ENCODE results near the gene LIAS. TPM values are rescaled to one million over a fixed set of nuclear protein-coding genes. Genes with fewer than 3 reads are reported as not detected.
"Not testable (repeated sequence)": the region's sequence is repeated elsewhere in the genome, so short reads cannot be mapped to it uniquely, and the experiment has no call there.

The LIAS gene
- total RNA-seq, 2 experiments from 2014 or later, result 15.3 to 16.1 TPM

GRCh38 chr4:39455486-39455885, 3.4 kb upstream of the LIAS start:
- Mint-ChIP-seq H3K4me1 (ENCODE audit: low read depth) (peaks cover 52% of the 10 kb centered on the region), H3K36me3 (ENCODE audit: low read depth) (peaks cover 74% of the 10 kb centered on the region)
- POLR2A ChIA-PET, result interaction anchor here (0.6 kb wide), 1 partner anchor 106 kb away, joined by 5 read pairs; no protein-coding TSS in a partner anchor

GRCh38 chr4:39456946-39457763, 1.7 kb upstream of the LIAS start:
- Mint-ChIP-seq H3K9me3 (ENCODE audit: insufficient read depth) (no peaks in the 10 kb centered on the region), H3K27ac (peak overlapping the region; percentile 97), H3K4me1 (ENCODE audit: low read depth) (peaks cover 54% of the 10 kb centered on the region), H3K4me3 (peak overlapping the region; percentile 91), H3K36me3 (ENCODE audit: low read depth) (peaks cover 67% of the 10 kb centered on the region), H3K27me3 (ENCODE audit: low read depth) (no peaks in the 10 kb centered on the region)
- DNase-seq (no peak), ATAC-seq (no peak)
- ChIA-PET POLR2A (interaction anchor here (2.0 to 3.0 kb wide), 5 partner anchors 9 to 241 kb away, joined by 9 to 19 read pairs (median 16); partner anchors contain the start of genes RFC1 and UBE2K), CTCF (interaction anchor here (1.2 to 4.2 kb wide), 2 partner anchors 12 to 19 kb away, joined by 3 to 32 read pairs; no protein-coding TSS in a partner anchor)

More at GRCh38 chr4:39455486-39455885, 3.4 kb upstream of the LIAS start:
- Mint-ChIP-seq H3K4me3 (no peak overlapping the region), H3K27ac (no peak overlapping the region), H3K9me3 (ENCODE audit: insufficient read depth) (no peaks in the 10 kb centered on the region), H3K27me3 (ENCODE audit: low read depth) (no peaks in the 10 kb centered on the region)
- DNase-seq, result no peak
- no peak for ATAC-seq
- CTCF ChIA-PET, result interaction anchor here (1.0 to 2.2 kb wide), 2 partner anchors 9 to 14 kb away, joined by 6 to 7 read pairs; no protein-coding TSS in a partner anchor

GRCh38 chr4:39458161-39458504, 723 bp upstream of the LIAS start:
- not testable (repeated sequence) for H3K9me3 Mint-ChIP-seq (ENCODE audit: insufficient read depth); H3K27me3 Mint-ChIP-seq (ENCODE audit: low read depth); DNase-seq
- ChIA-PET CTCF (interaction anchor here (1.0 to 4.2 kb wide), 3 partner anchors 10 to 20 kb away, joined by 3 to 32 read pairs (median 5); no protein-coding TSS in a partner anchor), POLR2A (interaction anchor here (0.6 to 3.0 kb wide), 15 partner anchors 8 to 975 kb away, joined by 3 to 19 read pairs (median 3); partner anchors contain the start of genes KLB, RFC1, UBE2K and WDR19)
- Mint-ChIP-seq H3K4me1 (ENCODE audit: low read depth) (peaks cover 54% of the 10 kb centered on the region), H3K27ac (peak overlapping the region; percentile 97), H3K36me3 (ENCODE audit: low read depth) (peaks cover 59% of the 10 kb centered on the region), H3K4me3 (peak overlapping the region; percentile 91)
- peak; percentile 8 for ATAC-seq

- H3K27ac Mint-ChIP-seq, result peak overlapping the region; percentile 30
- no peaks in the 10 kb centered on the region for H3K27me3 Mint-ChIP-seq (ENCODE audit: low read depth)
- CTCF ChIA-PET, result interaction anchor here (0.7 kb wide), 1 partner anchor 8 kb away, joined by 3 read pairs; no protein-coding TSS in a partner anchor
- no peak for DNase-seq
- H3K4me3 Mint-ChIP-seq, result no peak overlapping the region
- H3K4me1 Mint-ChIP-seq (ENCODE audit: low read depth), result peaks cover 25% of the 10 kb centered on the region
- H3K9me3 Mint-ChIP-seq (ENCODE audit: insufficient read depth), result no peaks in the 10 kb centered on the region
- peaks cover 31% of the 10 kb centered on the region for H3K36me3 Mint-ChIP-seq (ENCODE audit: low read depth)
- ATAC-seq, result peak; percentile 54
- POLR2A ChIA-PET, result no interaction called here
Observed at GRCh38 chr4:39464886-39465501, 6.1 kb downstream of the LIAS start.

GRCh38 chr4:39466747-39467146, 7.9 kb downstream of the LIAS start:
- Mint-ChIP-seq H3K4me1 (ENCODE audit: low read depth) (peaks cover 14% of the 10 kb centered on the region), H3K27me3 (ENCODE audit: low read depth) (no peaks in the 10 kb centered on the region), H3K9me3 (ENCODE audit: insufficient read depth) (no peaks in the 10 kb centered on the region), H3K27ac (no peak overlapping the region), H3K36me3 (ENCODE audit: low read depth) (peaks cover 34% of the 10 kb centered on the region), H3K4me3 (no peak overlapping the region)
- ATAC-seq, result no peak
- CTCF ChIA-PET, result interaction anchor here (0.9 to 1.6 kb wide), 4 partner anchors 60 to 512 kb away, joined by 3 to 5 read pairs (median 4); partner anchors contain the start of genes RFC1 and UGDH
- POLR2A ChIA-PET, result no interaction called here
- DNase-seq, result no peak

- no peaks in the 10 kb centered on the region for H3K27me3 Mint-ChIP-seq (ENCODE audit: low read depth)
- H3K9me3 Mint-ChIP-seq (ENCODE audit: insufficient read depth), result no peaks in the 10 kb centered on the region
- no peak overlapping the region for H3K4me3 Mint-ChIP-seq
- peaks cover 14% of the 10 kb centered on the region for H3K4me1 Mint-ChIP-seq (ENCODE audit: low read depth)
- ATAC-seq (no peak), DNase-seq (no peak)
- H3K27ac Mint-ChIP-seq, result no peak overlapping the region
- ChIA-PET POLR2A (no interaction called here), CTCF (interaction anchor here (0.9 kb wide), 1 partner anchor 60 kb away, joined by 3 read pairs; the partner anchor contains the start of gene UGDH)
- H3K36me3 Mint-ChIP-seq (ENCODE audit: low read depth), result peaks cover 34% of the 10 kb centered on the region
Observed at GRCh38 chr4:39467464-39467863, 8.6 kb downstream of the LIAS start.

GRCh38 chr4:39469429-39470077, 10.7 kb downstream of the LIAS start:
- H3K27ac Mint-ChIP-seq, result peak overlapping the region; percentile 48
- DNase-seq (peak; percentile 30), ATAC-seq (peak; percentile 77)
- H3K4me1 Mint-ChIP-seq (ENCODE audit: low read depth), result peaks cover 9% of the 10 kb centered on the region
- no peaks in the 10 kb centered on the region for H3K9me3 Mint-ChIP-seq (ENCODE audit: insufficient read depth)
- POLR2A ChIA-PET, result interaction anchor here (0.5 to 1.3 kb wide), 3 partner anchors 9 to 169 kb away, joined by 3 to 9 read pairs (median 5); partner anchors contain the start of genes LIAS, RPL9 and SMIM14
- H3K27me3 Mint-ChIP-seq (ENCODE audit: low read depth), result no peaks in the 10 kb centered on the region
- H3K36me3 Mint-ChIP-seq (ENCODE audit: low read depth), result peaks cover 25% of the 10 kb centered on the region
- H3K4me3 Mint-ChIP-seq, result no peak overlapping the region
- CTCF ChIA-PET, result interaction anchor here (0.7 to 2.2 kb wide), 42 partner anchors 9 to 848 kb away, joined by 3 to 32 read pairs (median 4); partner anchors contain the start of genes LIAS, RPL9, SMIM14 and UBE2K

GRCh38 chr4:39470402-39470801, 11.5 kb downstream of the LIAS start:
- H3K9me3 Mint-ChIP-seq (ENCODE audit: insufficient read depth), result no peaks in the 10 kb centered on the region
- H3K4me1 Mint-ChIP-seq (ENCODE audit: low read depth), result peaks cover 4% of the 10 kb centered on the region
- ChIA-PET CTCF (interaction anchor here (2.2 kb wide), 1 partner anchor 508 kb away, joined by 9 read pairs; no protein-coding TSS in a partner anchor), POLR2A (no interaction called here)
- H3K27me3 Mint-ChIP-seq (ENCODE audit: low read depth), result no peaks in the 10 kb centered on the region
- no peak overlapping the region for H3K4me3 Mint-ChIP-seq
- ATAC-seq (no peak), DNase-seq (no peak)
- peaks cover 19% of the 10 kb centered on the region for H3K36me3 Mint-ChIP-seq (ENCODE audit: low read depth)
- no peak overlapping the region for H3K27ac Mint-ChIP-seq

GRCh38 chr4:39472396-39472795, 13.5 kb downstream of the LIAS start:
- ATAC-seq (no peak), DNase-seq (no peak)
- Mint-ChIP-seq H3K36me3 (ENCODE audit: low read depth) (peaks cover 22% of the 10 kb centered on the region), H3K27me3 (ENCODE audit: low read depth) (no peaks in the 10 kb centered on the region), H3K4me3 (no peak overlapping the region), H3K27ac (no peak overlapping the region), H3K9me3 (ENCODE audit: insufficient read depth) (no peaks in the 10 kb centered on the region), H3K4me1 (ENCODE audit: low read depth) (peaks cover 4% of the 10 kb centered on the region)
- CTCF ChIA-PET, result interaction anchor here (1.0 kb wide), 1 partner anchor 257 kb away, joined by 4 read pairs; no protein-coding TSS in a partner anchor
- POLR2A ChIA-PET, result interaction anchor here (1.7 kb wide), 1 partner anchor 13 kb away, joined by 4 read pairs; no protein-coding TSS in a partner anchor

- no peak for ATAC-seq
- peaks cover 8% of the 10 kb centered on the region for H3K36me3 Mint-ChIP-seq (ENCODE audit: low read depth)
- H3K4me1 Mint-ChIP-seq (ENCODE audit: low read depth), result no peaks in the 10 kb centered on the region
- no peak overlapping the region for H3K27ac Mint-ChIP-seq
- no peak for DNase-seq
- ChIA-PET CTCF (no interaction called here), POLR2A (no interaction called here)
- no peaks in the 10 kb centered on the region for H3K27me3 Mint-ChIP-seq (ENCODE audit: low read depth)
- H3K4me3 Mint-ChIP-seq, result no peak overlapping the region
- no peaks in the 10 kb centered on the region for H3K9me3 Mint-ChIP-seq (ENCODE audit: insufficient read depth)
Observed at GRCh38 chr4:39476187-39476895, 17.5 kb downstream of the LIAS start.

GRCh38 chr4:39480251-39480650, 21.4 kb downstream of the LIAS start:
- Mint-ChIP-seq H3K27ac (no peak overlapping the region), H3K27me3 (ENCODE audit: low read depth) (no peaks in the 10 kb centered on the region), H3K4me1 (ENCODE audit: low read depth) (no peaks in the 10 kb centered on the region), H3K4me3 (no peak overlapping the region), H3K36me3 (ENCODE audit: low read depth) (peaks cover 6% of the 10 kb centered on the region), H3K9me3 (ENCODE audit: insufficient read depth) (no peaks in the 10 kb centered on the region)
- ChIA-PET CTCF (interaction anchor here (2.6 kb wide), 1 partner anchor 11 kb away, joined by 13 read pairs; no protein-coding TSS in a partner anchor), POLR2A (no interaction called here)
- DNase-seq, result no peak
- ATAC-seq, result no peak

Data from activated CD8-positive, alpha-beta T cell treated with anti-CD3 and anti-CD28 coated beads, Interleukin-2, amount 10 ng/mL, durations not matched to agents 7 days and 5 days (primary cell).